Caco-2 (cell line): ENCODE measurements around the gene SCAPER. TPM values are rescaled to one million over a fixed set of nuclear protein-coding genes. Genes with fewer than 3 reads are reported as not detected.
"Not testable (repeated sequence)": the region's sequence is repeated elsewhere in the genome, so short reads cannot be mapped to it uniquely, and the experiment has no call there.

Experiments used
- BruUV-seq: library from RNA; stranded (reverse); fragments of 400-500 nt; replicated peaks from 2 replicates; lab custom pipeline; 2021; lab: Mats Ljungman, UMichigan
- CTCF ChIA-PET: fragments of 300-600 bp; sonication (Branson Sonifier 250); formaldehyde crosslinking; loops from one replicate; lab custom pipeline; 2022; ENCODE audit warnings: antibody characterized with exemption; lab: Charles Lee
- POLR2A ChIA-PET: fragments of 300-600 bp; sonication (Branson Sonifier 250); formaldehyde crosslinking; loops from one replicate; lab custom pipeline; 2022; ENCODE audit warnings: antibody characterized with exemption; lab: Charles Lee
- DNase-seq, 2 experiments: peaks; one replicate each; pipeline versions ENCODE4 v3.0.0 to v3.0.0-alpha.2; 2020 to 2022
- H3K27me3 ChIP-seq: replicated peaks from 2 replicates; pipeline ENCODE4 v1.6.0; 2011; ENCODE audit warnings: low read length; ENCODE audit not compliant: control insufficient read depth, insufficient read depth
- H3K36me3 ChIP-seq: 2 replicates; pipeline ENCODE4 v1.5.1; 2011; ENCODE audit warnings: low read length; ENCODE audit not compliant: control insufficient read depth, insufficient read depth
- H3K4me1 ChIP-seq: fragments of 250-450 bp; sonication (Bioruptor Pico); 2 replicates; pipeline ENCODE4 v1.5.1; 2020; ENCODE audit warnings: mild to moderate bottlenecking
- H3K4me3 ChIP-seq: 2 replicates; pipeline ENCODE4 v1.5.1; 2011; ENCODE audit warnings: low read depth, mild to moderate bottlenecking, control low read depth, low read length
- H3K9me3 ChIP-seq: fragments of 250-450 bp; sonication (Bioruptor Pico); 2 replicates; pipeline ENCODE4 v1.5.1; 2020; ENCODE audit warnings: mild to moderate bottlenecking, moderate library complexity
- H3K27ac Mint-ChIP-seq: one replicate; pipeline ENCODE4 v1.8.0; 2022; ENCODE audit warnings: mixed read lengths; ENCODE audit not compliant: unreplicated experiment
- H3K27me3 Mint-ChIP-seq: one replicate; pipeline ENCODE4 v1.8.0; 2022; ENCODE audit warnings: mixed read lengths; ENCODE audit not compliant: insufficient read depth, unreplicated experiment
- H3K36me3 Mint-ChIP-seq: one replicate; pipeline ENCODE4 v1.8.0; 2022; ENCODE audit warnings: mild to moderate bottlenecking, mixed read lengths; ENCODE audit not compliant: insufficient read depth, unreplicated experiment
- H3K4me1 Mint-ChIP-seq: one replicate; pipeline ENCODE4 v1.8.0; 2022; ENCODE audit warnings: low read depth, mixed read lengths; ENCODE audit not compliant: unreplicated experiment
- H3K4me3 Mint-ChIP-seq: one replicate; pipeline ENCODE4 v1.8.0; 2022; ENCODE audit warnings: mild to moderate bottlenecking, moderate library complexity, mixed read lengths; ENCODE audit not compliant: unreplicated experiment
- H3K9me3 Mint-ChIP-seq: one replicate; pipeline ENCODE4 v1.8.0; 2022; ENCODE audit warnings: mixed read lengths; ENCODE audit not compliant: unreplicated experiment
- CTCF ChIP-seq, 2 experiments: fragments of 200-600 bp in 1 of 2; IDR thresholded peaks; 1 replicate in 1 of 2; 2 replicates in 1 of 2; pipeline versions ENCODE4 v1.5.1 to v1.8.0; 2011 to 2022; ENCODE audit warnings: antibody characterized with exemption in 1 of 2, control low read depth in 1 of 2, inconsistent platforms in 1 of 2, low read depth in 1 of 2, low read length in 1 of 2, mild to moderate bottlenecking in 1 of 2, moderate library complexity in 1 of 2; ENCODE audit not compliant: insufficient read depth in 1 of 2, severe bottlenecking in 1 of 2, unreplicated experiment in 1 of 2
- intact Hi-C: fragments of 100-400 bp; cut with micrococcal nuclease; formaldehyde crosslinking; loops from one replicate; pipeline ENCODE4 v1.10.0; 2022; ENCODE audit not compliant: unreplicated experiment
- total RNA-seq: library from RNA; stranded (reverse); gene quantifications from 2 replicates; pipeline ENCODE4 v1.2.3, GENCODE V29; 2022

The SCAPER gene
- total RNA-seq, 1 experiment from 2014 or later, result 24.6 TPM

DNA sequence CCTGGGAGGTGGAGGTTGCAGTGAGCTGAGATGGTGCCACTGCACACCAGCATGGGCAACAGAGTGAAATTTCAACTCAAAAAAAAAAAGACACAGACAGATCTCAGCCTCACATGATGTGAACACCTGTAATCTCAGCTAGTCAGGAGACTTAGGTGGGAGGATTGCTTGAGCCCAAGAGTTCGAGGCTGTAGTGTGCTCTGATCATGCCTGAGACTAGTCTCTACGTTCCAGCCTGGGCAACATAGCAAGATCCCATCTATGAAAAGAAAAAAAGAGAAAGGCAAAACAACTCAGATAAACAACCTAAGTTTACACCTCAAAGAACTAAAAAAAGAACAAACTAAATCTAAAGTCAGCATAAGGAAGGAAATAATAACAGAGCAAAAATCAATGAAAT lies 11.0 kb downstream of the SCAPER start:
- no TSS peak for BruUV-seq
- CTCF ChIA-PET, result no interaction called here

DNA sequence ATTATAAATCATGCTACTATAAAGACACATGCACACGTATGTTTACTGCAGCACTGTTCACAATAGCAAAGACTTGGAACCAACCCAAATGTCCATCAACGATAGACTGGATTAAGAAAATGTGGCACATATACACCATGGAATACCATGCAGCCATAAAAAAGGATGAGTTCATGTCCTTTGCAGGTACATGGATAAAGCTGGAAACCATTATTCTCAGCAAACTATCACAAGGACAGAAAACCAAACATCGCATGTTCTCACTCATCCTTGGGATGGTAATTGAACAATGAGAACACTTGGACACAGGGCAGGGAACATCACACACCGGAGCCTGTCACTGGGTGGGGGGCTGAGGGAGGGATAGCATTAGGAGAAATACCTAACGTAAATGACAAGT lies 12.3 kb downstream of the SCAPER start:
- H3K9me3 ChIP-seq, H3K27me3 ChIP-seq, H3K4me1 Mint-ChIP-seq, intact Hi-C loops, H3K4me1 ChIP-seq, H3K4me3 ChIP-seq, H3K9me3 Mint-ChIP-seq, H3K4me3 Mint-ChIP-seq, DNase-seq, H3K27me3 Mint-ChIP-seq, POLR2A ChIA-PET, H3K27ac Mint-ChIP-seq, H3K36me3 Mint-ChIP-seq, CTCF ChIA-PET, BruUV-seq, H3K36me3 ChIP-seq: not testable (repeated sequence)

More for the DNA sequence above, 11.0 kb downstream of the SCAPER start:
- intact Hi-C loops, result no loop called here
- Histone ChIP-seq H3K36me3 (no peaks in the 10 kb centered on the region), H3K4me3 (no peak overlapping the region), H3K4me1 (peaks cover 15% of the 10 kb centered on the region), H3K9me3 (peaks cover 4% of the 10 kb centered on the region; the same call in 1 of the 2 replicates), H3K27me3 (no peaks in the 10 kb centered on the region)
- DNase-seq, result no peak
- Mint-ChIP-seq H3K27ac (no peak overlapping the region), H3K36me3 (peaks cover 17% of the 10 kb centered on the region), H3K27me3 (no peaks in the 10 kb centered on the region), H3K4me1 (peaks cover 17% of the 10 kb centered on the region), H3K9me3 (peaks cover 12% of the 10 kb centered on the region), H3K4me3 (no peak overlapping the region)
- no peak for TF ChIP-seq CTCF (IDR thresholded peaks at IDR 0.05; ENCODE audit: insufficient read depth in 1 of 2, low read depth in 1 of 2, low read length in 1 of 2, severe bottlenecking in 1 of 2, unreplicated experiment in 1 of 2)
- POLR2A ChIA-PET, result no interaction called here

- POLR2A ChIA-PET, CTCF ChIA-PET, H3K9me3 ChIP-seq, H3K36me3 ChIP-seq, intact Hi-C loops, H3K4me3 ChIP-seq, H3K4me1 ChIP-seq, H3K27me3 ChIP-seq, H3K36me3 Mint-ChIP-seq, BruUV-seq, H3K4me1 Mint-ChIP-seq, H3K27me3 Mint-ChIP-seq, H3K27ac Mint-ChIP-seq, H3K4me3 Mint-ChIP-seq, DNase-seq, H3K9me3 Mint-ChIP-seq: not testable (repeated sequence)
Observed at GRCh38 chr15:76887280-76888141, 17.6 kb downstream of the SCAPER start.

GRCh38 chr15:76885212-76885611 lies 19.9 kb downstream of the SCAPER start:
- Mint-ChIP-seq H3K4me1 (no peaks in the 10 kb centered on the region), H3K36me3 (no peaks in the 10 kb centered on the region), H3K27ac (no peak overlapping the region), H3K4me3 (no peak overlapping the region), H3K9me3 (peaks cover 7% of the 10 kb centered on the region), H3K27me3 (no peaks in the 10 kb centered on the region)
- H3K36me3 ChIP-seq, result no peaks in the 10 kb centered on the region
- intact Hi-C loops, result no loop called here
- no peak for DNase-seq
- no peak for TF ChIP-seq CTCF (IDR thresholded peaks at IDR 0.05; ENCODE audit: insufficient read depth in 1 of 2, low read depth in 1 of 2, low read length in 1 of 2, severe bottlenecking in 1 of 2, unreplicated experiment in 1 of 2)
- BruUV-seq, result no TSS peak
- POLR2A ChIA-PET, result no interaction called here
- no peak overlapping the region for H3K4me3 ChIP-seq
- CTCF ChIA-PET, result no interaction called here
- H3K4me1 ChIP-seq, result no peaks in the 10 kb centered on the region
- no peaks in the 10 kb centered on the region for H3K27me3 ChIP-seq
- no peaks in the 10 kb centered on the region for H3K9me3 ChIP-seq
